ENCODE results near the gene KIF11. TPM values are rescaled to one million over a fixed set of nuclear protein-coding genes. Genes with fewer than 3 reads are reported as not detected.

The KIF11 gene
- total and polyA plus RNA-seq, 2 of the 13 experiments (the other 11 are each of a cell fraction or from before 2014, with no cell fraction given) = 8.7 to 38.4 TPM

DNA sequence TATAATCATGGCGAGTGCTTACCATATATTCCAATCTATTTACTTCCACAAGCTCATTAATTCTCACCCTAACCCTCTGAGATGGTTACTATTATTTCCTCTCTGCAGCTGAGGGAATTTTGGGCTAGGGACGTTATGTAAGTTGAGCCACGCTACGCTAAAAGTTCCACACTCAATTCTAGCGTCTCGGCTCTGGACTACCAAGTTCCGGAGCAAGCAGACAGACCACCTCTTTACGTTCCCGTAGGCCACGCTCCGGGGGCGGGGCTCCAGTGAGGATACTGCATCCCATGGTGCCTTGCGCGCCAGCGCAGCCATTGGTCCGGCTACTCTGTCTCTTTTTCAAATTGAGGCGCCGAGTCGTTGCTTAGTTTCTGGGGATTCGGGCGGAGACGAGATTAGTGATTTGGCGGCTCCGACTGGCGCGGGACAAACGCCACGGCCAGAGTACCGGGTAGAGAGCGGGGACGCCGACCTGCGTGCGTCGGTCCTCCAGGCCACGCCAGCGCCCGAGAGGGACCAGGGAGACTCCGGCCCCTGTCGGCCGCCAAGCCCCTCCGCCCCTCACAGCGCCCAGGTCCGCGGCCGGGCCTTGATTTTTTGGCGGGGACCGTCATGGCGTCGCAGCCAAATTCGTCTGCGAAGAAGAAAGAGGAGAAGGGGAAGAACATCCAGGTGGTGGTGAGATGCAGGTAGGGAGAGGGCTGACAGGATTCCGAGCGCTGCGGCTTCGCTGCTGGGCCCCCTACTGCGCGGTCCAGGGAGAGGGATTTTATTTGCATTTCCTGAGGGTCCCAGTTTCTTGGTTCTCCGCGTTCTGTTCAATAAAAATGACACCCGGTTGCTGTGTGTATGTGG is at the start of gene KIF11 (continued):
- TF ChIP-seq RBAK (CRISPR knock-in tag; IDR thresholded peaks at IDR 0.05) (no peak), KAT7 (CRISPR knock-in tag; IDR thresholded peaks at IDR 0.05; ENCODE audit: borderline replicate concordance) (0 out of 2 replicates have a peak, but pooled peaks have one; percentile 72), ASH2L (IDR thresholded peaks at IDR 0.05; ENCODE audit: insufficient read length, low read depth, low read length) (peak; percentile 97), NPAS2 (CRISPR knock-in tag; IDR thresholded peaks at IDR 0.05; ENCODE audit: borderline replicate concordance) (no peak), ZNF136 (CRISPR knock-in tag; IDR thresholded peaks at IDR 0.05; ENCODE audit: low read depth) (no peak), BRCA1 (CRISPR knock-in tag; IDR thresholded peaks at IDR 0.05) (no peak), SCMH1 (CRISPR knock-in tag; IDR thresholded peaks at IDR 0.05; ENCODE audit: borderline replicate concordance) (no peak), ZNF891 (CRISPR knock-in tag; IDR thresholded peaks at IDR 0.05) (no peak), ZMYM4 (CRISPR knock-in tag; IDR thresholded peaks at IDR 0.05) (peak; percentile 89), MBNL3 (CRISPR knock-in tag; conservative IDR thresholded peaks at IDR 0.05) (no peak), ZMAT3 (CRISPR knock-in tag; conservative IDR thresholded peaks at IDR 0.05) (no peak; the same call in 1 of the 2 replicates), SP4 (CRISPR knock-in tag; IDR thresholded peaks at IDR 0.05) (0 out of 2 replicates have a peak, but pooled peaks have one; percentile 49), ZNF670 (CRISPR knock-in tag; IDR thresholded peaks at IDR 0.05; ENCODE audit: borderline replicate concordance) (no peak), ZFP82 (CRISPR knock-in tag; IDR thresholded peaks at IDR 0.05; ENCODE audit: borderline replicate concordance) (no peak; the same call in 1 of the 2 replicates), ZNF570 (CRISPR knock-in tag; IDR thresholded peaks at IDR 0.05; ENCODE audit: borderline replicate concordance) (no peak), ZNF468 (CRISPR knock-in tag; IDR thresholded peaks at IDR 0.05) (no peak), NONO (IDR thresholded peaks at IDR 0.05) (no peak), NONO (CRISPR knock-in tag; conservative IDR thresholded peaks at IDR 0.05) (no peak; the same call in 1 of the 2 replicates), ZNF562 (CRISPR knock-in tag; IDR thresholded peaks at IDR 0.05; ENCODE audit: borderline replicate concordance) (no peak), ZNF224 (CRISPR knock-in tag; IDR thresholded peaks at IDR 0.05) (no peak), ZNF326 (CRISPR knock-in tag; IDR thresholded peaks at IDR 0.05; ENCODE audit: borderline replicate concordance) (no peak), ZBTB7A (CRISPR knock-in tag; IDR thresholded peaks at IDR 0.05) (0 out of 2 replicates have a peak, but pooled peaks have one; percentile 45), NRL (CRISPR knock-in tag; IDR thresholded peaks at IDR 0.05; ENCODE audit: borderline replicate concordance) (no peak; the same call in 1 of the 2 replicates), KLF13 (CRISPR knock-in tag; IDR thresholded peaks at IDR 0.05) (no peak), ZKSCAN5 (CRISPR knock-in tag; IDR thresholded peaks at IDR 0.05) (no peak)
- TF ChIP-seq, protein P1, sequence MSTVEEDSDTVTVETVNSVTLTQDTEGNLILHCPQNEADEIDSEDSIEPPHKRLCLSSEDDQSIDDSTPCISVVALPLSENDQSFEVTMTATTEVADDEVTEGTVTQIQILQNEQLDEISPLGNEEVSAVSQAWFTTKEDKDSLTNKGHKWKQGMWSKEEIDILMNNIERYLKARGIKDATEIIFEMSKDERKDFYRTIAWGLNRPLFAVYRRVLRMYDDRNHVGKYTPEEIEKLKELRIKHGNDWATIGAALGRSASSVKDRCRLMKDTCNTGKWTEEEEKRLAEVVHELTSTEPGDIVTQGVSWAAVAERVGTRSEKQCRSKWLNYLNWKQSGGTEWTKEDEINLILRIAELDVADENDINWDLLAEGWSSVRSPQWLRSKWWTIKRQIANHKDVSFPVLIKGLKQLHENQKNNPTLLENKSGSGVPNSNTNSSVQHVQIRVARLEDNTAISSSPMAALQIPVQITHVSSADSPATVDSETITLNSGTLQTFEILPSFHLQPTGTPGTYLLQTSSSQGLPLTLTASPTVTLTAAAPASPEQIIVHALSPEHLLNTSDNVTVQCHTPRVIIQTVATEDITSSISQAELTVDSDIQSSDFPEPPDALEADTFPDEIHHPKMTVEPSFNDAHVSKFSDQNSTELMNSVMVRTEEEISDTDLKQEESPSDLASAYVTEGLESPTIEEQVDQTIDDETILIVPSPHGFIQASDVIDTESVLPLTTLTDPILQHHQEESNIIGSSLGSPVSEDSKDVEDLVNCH (CRISPR knock-in tag; IDR thresholded peaks at IDR 0.05) = no peak
- TF ChIP-seq, protein P2, sequence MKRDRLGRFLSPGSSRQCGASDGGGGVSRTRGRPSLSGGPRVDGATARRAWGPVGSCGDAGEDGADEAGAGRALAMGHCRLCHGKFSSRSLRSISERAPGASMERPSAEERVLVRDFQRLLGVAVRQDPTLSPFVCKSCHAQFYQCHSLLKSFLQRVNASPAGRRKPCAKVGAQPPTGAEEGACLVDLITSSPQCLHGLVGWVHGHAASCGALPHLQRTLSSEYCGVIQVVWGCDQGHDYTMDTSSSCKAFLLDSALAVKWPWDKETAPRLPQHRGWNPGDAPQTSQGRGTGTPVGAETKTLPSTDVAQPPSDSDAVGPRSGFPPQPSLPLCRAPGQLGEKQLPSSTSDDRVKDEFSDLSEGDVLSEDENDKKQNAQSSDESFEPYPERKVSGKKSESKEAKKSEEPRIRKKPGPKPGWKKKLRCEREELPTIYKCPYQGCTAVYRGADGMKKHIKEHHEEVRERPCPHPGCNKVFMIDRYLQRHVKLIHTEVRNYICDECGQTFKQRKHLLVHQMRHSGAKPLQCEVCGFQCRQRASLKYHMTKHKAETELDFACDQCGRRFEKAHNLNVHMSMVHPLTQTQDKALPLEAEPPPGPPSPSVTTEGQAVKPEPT (CRISPR knock-in tag; IDR thresholded peaks at IDR 0.05; ENCODE audit: low read depth) = no peak

Data from HepG2 (cell line).